Osteoblast (primary cell): Measurements from ENCODE around the gene HAND1. TPM values are rescaled to one million over a fixed set of nuclear protein-coding genes. Genes with fewer than 3 reads are reported as not detected.

Experiments used
- DNase-seq: peaks from one replicate; pipeline ENCODE4 v3.0.0; 2011; ENCODE audit warnings: low spot score, mixed read lengths; ENCODE audit not compliant: insufficient read length; ENCODE audit errors: missing footprints
- H2AFZ ChIP-seq: 2 replicates; pipeline ENCODE4 v1.6.0; 2011; ENCODE audit warnings: mild to moderate bottlenecking, low read length
- H3K27ac ChIP-seq: 2 replicates; pipeline ENCODE4 v1.5.1; 2011; ENCODE audit warnings: mild to moderate bottlenecking, low read depth, low read length, moderate library complexity
- H3K27me3 ChIP-seq: 2 replicates; pipeline ENCODE4 v1.6.0; 2012; ENCODE audit warnings: mild to moderate bottlenecking, control low read depth, inconsistent platforms, low read length, moderate library complexity; ENCODE audit not compliant: insufficient read depth
- H3K36me3 ChIP-seq: 2 replicates; pipeline ENCODE4 v1.5.1; 2011; ENCODE audit warnings: mild to moderate bottlenecking, low read length, control low read depth, moderate library complexity; ENCODE audit not compliant: insufficient read depth
- H3K4me1 ChIP-seq: 2 replicates; pipeline ENCODE4 v1.5.1; 2011; ENCODE audit warnings: mild to moderate bottlenecking, low read length, control low read depth, moderate library complexity; ENCODE audit not compliant: insufficient read depth
- H3K4me2 ChIP-seq: 2 replicates; pipeline ENCODE4 v1.6.0; 2011; ENCODE audit warnings: mild to moderate bottlenecking, low read length; ENCODE audit not compliant: insufficient read depth
- H3K4me3 ChIP-seq: fragments of 200-600 bp; sonication (generic); 3 replicates; pipeline ENCODE4 v1.5.1; 2012; ENCODE audit warnings: mild to moderate bottlenecking, low read length, inconsistent platforms; ENCODE audit not compliant: insufficient read depth
- H3K79me2 ChIP-seq: 2 replicates; pipeline ENCODE4 v1.6.0; 2012; ENCODE audit warnings: mild to moderate bottlenecking, low read length, control low read depth, inconsistent platforms; ENCODE audit not compliant: insufficient read depth
- H3K9me3 ChIP-seq: 2 replicates; pipeline ENCODE4 v1.5.1; 2011; ENCODE audit warnings: low read depth, low read length, control low read depth
- H4K20me1 ChIP-seq: 2 replicates; pipeline ENCODE4 v1.6.0; 2012; ENCODE audit warnings: mild to moderate bottlenecking, low read length, control low read depth; ENCODE audit not compliant: insufficient read depth
- CTCF ChIP-seq: IDR thresholded peaks from 2 replicates; pipeline ENCODE4 v1.5.1; 2011; ENCODE audit warnings: mild to moderate bottlenecking, low read depth, low read length, moderate library complexity; ENCODE audit errors: extremely low read depth
- total RNA-seq: library from RNA; depleted of rRNA; stranded (reverse); fragments of >200 nt; gene quantifications from 2 replicates; pipeline ENCODE4 v1.2.3, GENCODE V29; 2012

Gene HAND1
- total RNA-seq, 1 donor: not detected

GRCh38 chr5:154520861-154521453 is 42.9 kb upstream of the HAND1 start:
- Histone ChIP-seq H3K4me1 (no peaks in the 10 kb centered on the region), H2AFZ (no peak overlapping the region)

GRCh38 chr5:154519359-154519758 is 41.3 kb upstream of the HAND1 start:
- no peak overlapping the region for H3K4me3 ChIP-seq
- no peaks in the 10 kb centered on the region for H4K20me1 ChIP-seq
- no peak for DNase-seq
- H3K9me3 ChIP-seq: no peaks in the 10 kb centered on the region
- no peak overlapping the region for H2AFZ ChIP-seq
- no peak overlapping the region for H3K27ac ChIP-seq
- no peak overlapping the region for H3K4me2 ChIP-seq
- H3K79me2 ChIP-seq: no peaks in the 10 kb centered on the region
- H3K36me3 ChIP-seq: no peaks in the 10 kb centered on the region
- no peaks in the 10 kb centered on the region for H3K4me1 ChIP-seq
- no peak for TF ChIP-seq CTCF
- peaks cover 10% of the 10 kb centered on the region for H3K27me3 ChIP-seq

More at GRCh38 chr5:154520861-154521453, 42.9 kb upstream of the HAND1 start:
- no peaks in the 10 kb centered on the region for H3K9me3 ChIP-seq
- no peaks in the 10 kb centered on the region for H4K20me1 ChIP-seq
- H3K79me2 ChIP-seq: no peaks in the 10 kb centered on the region
- peak; percentile 61 for TF ChIP-seq CTCF
- H3K4me3 ChIP-seq: no peak overlapping the region
- no peaks in the 10 kb centered on the region for H3K36me3 ChIP-seq
- H3K27me3 ChIP-seq: peaks cover 10% of the 10 kb centered on the region
- H3K4me2 ChIP-seq: no peak overlapping the region
- H3K27ac ChIP-seq: no peak overlapping the region
- no peak for DNase-seq

- Histone ChIP-seq H3K4me3 (no peak overlapping the region), H3K27me3 (peaks cover 9% of the 10 kb centered on the region), H4K20me1 (no peaks in the 10 kb centered on the region), H3K9me3 (no peaks in the 10 kb centered on the region), H3K27ac (no peak overlapping the region), H3K79me2 (no peaks in the 10 kb centered on the region), H2AFZ (no peak overlapping the region), H3K4me2 (no peak overlapping the region), H3K4me1 (no peaks in the 10 kb centered on the region), H3K36me3 (no peaks in the 10 kb centered on the region)
- DNase-seq: no peak
- no peak for TF ChIP-seq CTCF
These were observed 40.4 kb upstream of the HAND1 start for GRCh38 chr5:154518438-154518867.

GRCh38 chr5:154517810-154518437 is 39.9 kb upstream of the HAND1 start:
- Histone ChIP-seq H2AFZ (no peak overlapping the region), H4K20me1 (no peaks in the 10 kb centered on the region)
- no peak for DNase-seq

More at GRCh38 chr5:154517810-154518437, 39.9 kb upstream of the HAND1 start:
- H3K27ac ChIP-seq: no peak overlapping the region
- no peak for TF ChIP-seq CTCF
- H3K4me2 ChIP-seq: no peak overlapping the region
- no peaks in the 10 kb centered on the region for H3K36me3 ChIP-seq
- H3K27me3 ChIP-seq: peaks cover 10% of the 10 kb centered on the region
- no peaks in the 10 kb centered on the region for H3K79me2 ChIP-seq
- H3K4me3 ChIP-seq: no peak overlapping the region
- no peaks in the 10 kb centered on the region for H3K4me1 ChIP-seq
- H3K9me3 ChIP-seq: no peaks in the 10 kb centered on the region
